GM18498 (cell line): Measurements from ENCODE around the gene NPEPPS.
"Not testable (repeated sequence)": the region's sequence is repeated elsewhere in the genome, so short reads cannot be mapped to it uniquely, and the experiment has no call there.

ENCODE experiments used
- ATAC-seq: cut with Tn5 transposase; IDR thresholded peaks from one replicate; pipeline ENCODE4 v1.9.1; 2021; ENCODE audit warnings: mild to moderate bottlenecking, moderate library complexity; ENCODE audit not compliant: unreplicated experiment

NPEPPS gene

GRCh38 chr17:47530557-47531232 lies at the start of gene NPEPPS:
Gene NPEPPS (plus strand): TSS chr17:47531108. CDS start chr17:47531301, 193 bp downstream.
- peak; percentile 82 for ATAC-seq

GRCh38 chr17:47491841-47492212 lies 39.1 kb upstream of the NPEPPS start:
- not testable (repeated sequence) for ATAC-seq

- ATAC-seq = not testable (repeated sequence)
These were observed 31.8 kb upstream of the NPEPPS start for GRCh38 chr17:47499074-47499473.

- ATAC-seq = not testable (repeated sequence)
These were observed 31.4 kb upstream of the NPEPPS start for GRCh38 chr17:47499494-47499893.

- ATAC-seq = not testable (repeated sequence)
These were observed 30.3 kb upstream of the NPEPPS start for GRCh38 chr17:47500620-47501019.

- peak; percentile 60 for ATAC-seq
These were observed 28.7 kb upstream of the NPEPPS start for GRCh38 chr17:47502122-47502731.

GRCh38 chr17:47502776-47503455 lies 28.0 kb upstream of the NPEPPS start:
- not testable (repeated sequence) for ATAC-seq

GRCh38 chr17:47511701-47512146 lies 19.2 kb upstream of the NPEPPS start:
- ATAC-seq = not testable (repeated sequence)

GRCh38 chr17:47513301-47513700 lies 17.6 kb upstream of the NPEPPS start:
- ATAC-seq = not testable (repeated sequence)

GRCh38 chr17:47518880-47519279 lies 12.0 kb upstream of the NPEPPS start:
- ATAC-seq = not testable (repeated sequence)

GRCh38 chr17:47519365-47519764 lies 11.5 kb upstream of the NPEPPS start:
- ATAC-seq = not testable (repeated sequence)

GRCh38 chr17:47520279-47520678 lies 10.6 kb upstream of the NPEPPS start:
- ATAC-seq = not testable (repeated sequence)

GRCh38 chr17:47521434-47521833 lies 9.5 kb upstream of the NPEPPS start:
- ATAC-seq = not testable (repeated sequence)

- ATAC-seq = not testable (repeated sequence)
These were observed 8.6 kb upstream of the NPEPPS start for GRCh38 chr17:47522341-47522740.

GRCh38 chr17:47531233-47531820 lies 419 bp downstream of the NPEPPS start:
- peak; percentile 41 for ATAC-seq

GRCh38 chr17:47539085-47539484 lies 8.2 kb downstream of the NPEPPS start:
- ATAC-seq = not testable (repeated sequence)

GRCh38 chr17:47541676-47542075 lies 10.8 kb downstream of the NPEPPS start:
- ATAC-seq = not testable (repeated sequence)

GRCh38 chr17:47544327-47544726 lies 13.4 kb downstream of the NPEPPS start:
- ATAC-seq = not testable (repeated sequence)

GRCh38 chr17:47554733-47555132 lies 23.8 kb downstream of the NPEPPS start:
- ATAC-seq = not testable (repeated sequence)

- not testable (repeated sequence) for ATAC-seq
These were observed 25.2 kb downstream of the NPEPPS start for GRCh38 chr17:47556108-47556507.

GRCh38 chr17:47560517-47561043 lies 29.7 kb downstream of the NPEPPS start:
- ATAC-seq = not testable (repeated sequence)
